D341Med (cell line): ENCODE data around the gene HLA-DOB.

Source experiments
- DNase-seq: peaks from one replicate; pipeline ENCODE4 v3.0.0; 2012; ENCODE audit warnings: low spot score

HLA-DOB gene

DNA sequence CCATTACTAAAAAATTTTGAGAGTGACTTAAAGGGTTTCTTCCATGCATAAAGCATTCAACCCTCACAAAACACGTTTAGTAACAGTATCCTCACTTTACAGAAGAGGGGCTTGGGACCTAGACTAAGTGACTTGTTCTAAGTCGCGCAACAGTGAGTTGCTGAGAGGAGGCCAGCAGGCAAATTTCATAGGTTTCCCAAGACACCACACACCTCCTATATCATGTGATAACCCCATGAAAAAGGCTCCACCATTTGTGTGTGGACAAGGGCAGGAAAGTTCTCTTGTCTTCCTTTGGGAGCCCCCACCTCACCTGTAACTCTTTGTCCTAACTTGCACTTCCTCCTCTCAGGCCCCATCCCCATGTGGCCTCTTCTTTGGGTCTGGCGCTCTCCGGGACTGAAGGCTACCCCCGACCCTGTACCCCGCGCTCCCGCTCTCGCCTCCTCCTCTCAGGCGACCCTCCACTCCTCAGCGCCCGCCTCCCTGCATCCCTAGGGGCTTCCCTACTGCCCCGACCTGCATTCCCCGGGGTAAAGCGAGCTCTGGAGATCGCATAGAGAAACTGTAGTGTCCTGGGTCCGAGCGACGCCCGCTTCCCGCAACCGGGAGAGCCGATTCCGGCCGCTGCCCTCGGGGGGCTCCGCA is 26.7 kb upstream of the HLA-DOB start:
- DNase-seq = no peak

DNA sequence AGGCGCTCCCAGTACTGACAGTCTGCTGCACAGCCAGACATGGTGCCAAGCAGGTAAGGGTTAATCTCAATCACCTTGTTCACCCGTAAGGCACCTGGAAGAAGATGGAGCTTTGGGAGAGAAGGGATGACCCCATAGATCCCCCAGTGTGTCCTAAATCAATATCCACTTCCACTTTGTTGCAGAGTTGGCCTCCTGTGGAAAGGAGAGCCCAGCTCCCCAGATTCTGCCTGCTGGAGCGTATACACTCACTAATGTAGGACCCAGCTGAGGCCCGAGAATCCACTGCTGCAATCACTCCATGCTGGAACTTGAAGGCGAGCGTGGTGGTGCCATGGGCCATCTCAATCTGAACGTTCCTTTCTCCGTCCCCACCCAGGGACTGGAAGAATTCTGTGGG is 25.9 kb upstream of the HLA-DOB start:
- DNase-seq = no peak

DNA sequence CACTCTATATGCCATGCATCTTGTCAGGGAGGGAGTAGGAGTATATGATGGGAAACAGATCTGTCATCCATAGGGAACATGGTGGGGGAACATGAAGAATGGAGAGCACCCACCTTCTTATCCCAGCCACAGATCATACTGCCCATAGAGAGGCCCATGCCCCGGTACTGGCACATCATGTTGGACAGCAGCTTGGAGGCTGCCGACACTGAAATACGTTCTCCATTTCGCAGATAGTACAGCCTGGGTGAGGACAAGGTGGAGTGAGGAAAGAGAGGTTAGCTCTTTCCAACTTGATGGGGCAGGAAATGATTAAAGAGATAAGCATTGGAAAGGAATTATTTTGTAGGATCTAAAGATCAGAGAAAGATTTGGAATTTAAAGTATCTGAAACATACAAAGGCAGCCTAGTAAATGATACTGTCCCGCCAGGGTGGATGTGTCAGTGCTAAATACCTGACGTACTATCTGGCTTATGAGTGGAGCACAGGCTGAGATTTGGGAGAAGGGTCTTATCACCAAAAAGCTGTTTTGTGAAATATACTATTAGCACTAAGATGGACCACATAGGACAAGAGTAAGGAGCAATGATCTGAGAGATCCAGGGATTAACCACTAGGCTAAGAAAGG is 25.3 kb upstream of the HLA-DOB start:
- no peak for DNase-seq

DNA sequence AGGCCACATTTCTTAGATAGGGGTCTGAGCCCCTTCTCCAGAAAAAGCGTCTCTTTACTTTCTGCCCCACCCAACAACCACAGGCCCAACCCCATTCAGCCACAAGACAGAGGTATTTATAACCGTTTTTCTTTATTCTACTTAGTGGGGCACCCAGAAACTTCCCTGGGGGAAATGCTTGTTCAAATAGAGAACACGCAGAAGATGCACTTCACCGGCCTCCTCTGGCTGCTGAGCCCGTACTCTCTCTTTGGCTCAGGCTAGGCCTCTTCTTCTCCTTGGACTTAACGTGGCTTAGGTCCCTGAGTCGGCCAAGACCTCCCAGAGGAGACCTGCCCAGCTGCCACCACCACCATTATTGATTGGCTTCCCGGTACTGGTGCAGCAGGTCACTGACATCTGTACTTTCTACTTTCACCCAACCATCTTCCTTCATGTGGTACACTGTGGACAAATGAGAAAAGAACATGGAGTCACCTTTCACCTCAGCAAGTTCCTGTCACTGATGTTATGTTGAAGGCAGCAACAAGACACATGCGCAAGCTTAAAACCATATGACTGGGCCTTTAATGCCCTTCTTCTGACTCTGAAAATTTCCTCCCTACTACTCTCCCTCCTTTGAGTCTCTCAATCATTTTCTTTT is 23.9 kb upstream of the HLA-DOB start:
- DNase-seq = no peak

DNA sequence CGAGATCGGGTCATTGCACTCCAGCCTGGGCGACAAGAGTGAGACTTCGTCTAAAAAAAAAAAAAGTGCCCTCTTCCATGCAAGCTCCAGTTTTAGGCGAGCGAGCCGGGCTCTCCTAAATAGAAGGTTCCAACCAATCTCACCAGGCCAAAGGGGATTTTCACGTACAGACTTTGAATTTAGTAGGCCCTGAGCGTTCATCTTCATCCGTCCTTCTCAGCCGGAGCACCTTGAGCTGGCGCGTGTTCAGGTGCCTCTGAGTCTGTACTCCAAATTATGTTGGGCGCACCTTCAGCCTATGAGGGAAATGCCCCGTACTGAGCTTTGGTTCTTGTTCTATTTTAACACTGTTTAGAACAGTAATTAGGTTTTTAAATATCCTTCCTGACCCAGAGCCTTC is 22.6 kb upstream of the HLA-DOB start:
- DNase-seq = no peak

DNA sequence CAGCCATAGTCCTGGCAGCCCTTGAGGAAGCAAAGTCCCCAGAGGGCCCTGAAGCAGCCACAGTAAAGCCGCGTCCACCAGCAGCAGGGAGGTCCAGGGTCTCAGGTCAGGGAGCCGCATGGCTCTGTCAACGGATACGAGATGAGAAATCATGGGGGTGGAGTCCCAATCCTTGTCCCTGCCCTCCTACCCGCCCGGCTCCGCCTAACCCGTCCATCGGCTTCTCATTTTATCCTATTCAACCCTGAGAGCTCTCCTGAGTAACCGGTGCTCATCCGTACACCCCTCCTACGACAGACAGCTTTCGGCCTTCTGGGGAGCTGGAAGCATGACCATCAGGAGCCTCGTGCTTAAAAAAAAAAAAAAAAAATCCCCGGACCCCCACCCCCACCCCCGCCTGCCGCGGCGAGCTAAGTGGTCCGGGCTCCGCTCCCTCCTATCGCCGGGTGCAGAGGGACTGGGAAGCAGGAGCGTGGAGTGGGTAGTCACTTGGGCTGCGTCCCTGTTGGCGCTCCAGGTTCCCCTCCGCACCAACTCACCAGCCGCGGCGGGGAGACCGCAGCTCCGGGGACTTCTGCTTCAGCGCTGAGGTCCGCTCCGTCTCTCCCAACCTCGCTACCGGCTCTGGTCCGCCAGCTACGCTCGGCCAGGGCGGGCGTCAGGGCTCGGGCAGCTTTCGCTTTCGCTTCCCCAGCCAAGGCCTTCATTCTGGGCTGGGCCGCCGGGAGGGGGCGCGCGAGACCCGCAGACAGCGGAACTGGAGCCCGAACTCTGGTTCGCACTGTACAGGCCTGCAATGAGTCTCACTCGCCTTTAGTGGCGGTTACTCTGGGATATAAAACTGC is 21.5 kb upstream of the HLA-DOB start, which contains the start of gene TAP2:
TAP2 (minus strand) TSS at position 626 of the 845 bp plus-strand sequence; CDS start at position 120, 506 bp downstream.
- DNase-seq = peak; percentile 93

DNA sequence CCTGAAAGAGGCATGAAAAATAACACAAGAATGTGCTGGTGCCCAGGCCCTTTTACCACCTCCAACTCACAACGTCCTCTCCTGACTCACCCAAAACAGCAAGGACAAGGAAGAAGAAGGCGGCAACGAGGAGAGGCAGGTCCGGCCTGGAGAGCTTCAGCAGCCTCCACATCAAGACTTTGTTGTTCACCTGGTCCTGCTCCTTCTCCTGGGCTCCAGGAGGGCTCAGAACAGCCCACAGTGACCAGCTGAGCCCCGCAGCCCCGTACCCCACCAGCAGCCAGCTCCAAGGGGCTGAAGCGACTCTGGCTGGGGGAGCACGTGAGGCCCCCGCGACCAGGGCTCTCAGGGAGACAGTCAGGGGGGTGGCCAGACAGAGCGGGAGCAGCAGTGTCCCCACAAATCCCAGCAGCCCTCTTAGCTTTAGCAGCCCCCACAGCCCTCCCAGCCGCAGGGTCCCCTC is 20.9 kb upstream of the HLA-DOB start:
- DNase-seq = no peak

DNA sequence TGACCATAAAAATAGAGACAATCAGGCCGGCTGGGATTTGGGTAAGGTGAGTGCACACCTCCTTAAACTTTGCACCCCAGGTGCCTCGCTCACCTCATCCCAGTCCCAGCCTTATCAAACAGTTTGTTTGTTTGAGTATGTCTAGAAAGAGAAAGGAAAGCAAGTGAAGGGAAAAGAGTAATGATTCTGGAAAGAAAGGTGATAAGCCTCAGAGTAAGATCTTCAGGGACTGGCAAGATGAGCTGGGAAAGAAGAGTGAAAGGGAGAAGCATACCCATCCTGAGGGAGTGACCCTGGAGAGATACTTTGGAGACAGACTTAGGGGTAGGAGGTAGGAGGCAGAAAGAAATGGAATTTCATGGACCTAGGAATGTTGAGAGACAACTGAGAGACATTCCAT is 20.1 kb upstream of the HLA-DOB start:
- DNase-seq = no peak

DNA sequence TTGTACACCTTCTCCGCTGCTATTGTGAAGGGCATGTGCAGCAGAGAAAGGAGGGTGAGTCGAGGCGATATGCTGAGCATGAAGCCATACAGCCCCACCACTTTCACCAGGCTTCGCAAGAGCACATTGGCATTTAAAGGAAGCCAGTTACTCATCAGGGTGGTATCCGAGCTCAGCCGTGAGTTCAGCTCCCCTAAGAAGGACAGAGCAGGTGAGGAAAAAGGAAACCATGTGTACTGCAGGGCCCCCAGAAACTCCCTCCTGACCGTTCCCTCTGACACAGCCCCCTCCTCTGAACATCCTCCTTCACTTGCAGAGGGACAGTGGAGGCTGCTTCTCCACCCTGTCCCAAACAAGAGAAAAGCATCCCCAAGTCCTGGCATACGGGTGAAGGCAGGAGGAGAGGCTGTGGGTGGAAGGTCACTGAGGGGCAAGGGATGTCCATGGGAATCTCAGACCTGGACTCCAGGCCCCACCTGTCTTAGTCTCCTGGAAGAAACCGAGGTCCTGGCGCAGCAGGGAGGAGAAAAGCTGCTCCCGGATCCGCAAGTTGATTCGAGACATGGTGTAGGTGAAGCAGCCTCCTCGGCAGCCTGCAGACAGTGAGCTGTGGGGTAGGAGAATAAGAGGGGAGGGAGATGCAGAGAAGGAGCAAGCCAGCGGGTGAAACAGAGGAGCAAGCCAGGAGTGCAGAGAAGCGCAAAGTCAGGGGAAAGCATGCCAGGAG is 18.5 kb upstream of the HLA-DOB start:
- DNase-seq = no peak

DNA sequence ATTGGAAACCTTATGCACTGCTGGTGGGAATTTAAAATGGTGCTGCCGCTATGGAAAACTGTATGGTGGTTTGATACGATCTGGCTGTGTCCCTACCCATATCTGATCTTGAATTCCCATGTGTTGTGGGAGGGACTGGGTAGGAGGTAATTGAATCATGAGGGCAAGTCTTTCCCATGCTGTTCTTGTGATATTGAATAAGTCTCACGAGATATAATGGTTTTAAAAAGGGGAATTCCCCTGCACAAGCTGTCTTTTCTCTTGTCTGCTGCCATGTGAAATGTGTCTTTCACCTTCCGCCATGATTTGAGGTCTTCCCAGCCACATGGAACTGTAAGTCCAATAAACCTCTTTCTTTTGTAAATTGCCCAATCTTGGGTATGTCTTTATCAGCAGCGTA is 16.9 kb upstream of the HLA-DOB start:
- DNase-seq = no peak

DNA sequence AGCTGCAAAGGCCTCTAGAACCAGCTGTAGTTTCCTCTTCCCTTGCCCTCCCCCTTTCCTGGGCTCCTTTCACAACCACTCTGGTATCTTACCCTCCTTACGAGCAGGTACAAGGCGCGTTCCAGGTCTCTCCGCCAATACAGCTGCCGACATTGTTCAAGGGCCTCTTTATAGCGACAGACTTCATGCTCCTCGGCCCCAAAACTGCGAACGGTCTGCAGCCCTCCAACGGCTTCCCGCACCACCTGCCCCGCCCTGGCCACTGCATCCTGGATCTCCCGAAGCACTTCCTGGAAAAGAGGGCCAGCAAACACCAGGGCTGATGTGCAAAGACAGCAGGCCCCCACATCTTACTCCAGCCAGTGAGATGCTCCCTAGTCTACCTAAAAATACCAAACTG is 15.7 kb upstream of the HLA-DOB start:
- no peak for DNase-seq

DNA sequence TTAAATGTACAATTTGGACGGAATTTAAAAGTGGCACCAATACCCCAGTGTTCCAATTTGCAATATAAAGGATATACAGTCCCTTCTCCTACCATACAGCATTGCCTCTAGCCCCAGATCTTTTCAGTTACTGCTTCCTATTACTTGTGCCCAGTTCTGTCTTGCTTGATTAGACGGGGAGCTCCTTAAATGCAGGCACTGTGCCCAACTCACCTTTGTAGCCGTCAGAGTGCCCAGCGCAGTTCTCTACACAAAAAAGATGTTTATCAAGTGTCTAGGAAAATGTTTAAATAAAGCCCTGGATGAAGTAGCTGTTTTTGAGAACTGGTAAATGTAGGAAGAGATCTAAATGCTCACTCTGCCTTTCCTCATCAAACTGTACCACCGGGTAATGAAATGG is 14.1 kb upstream of the HLA-DOB start:
- no peak for DNase-seq

DNA sequence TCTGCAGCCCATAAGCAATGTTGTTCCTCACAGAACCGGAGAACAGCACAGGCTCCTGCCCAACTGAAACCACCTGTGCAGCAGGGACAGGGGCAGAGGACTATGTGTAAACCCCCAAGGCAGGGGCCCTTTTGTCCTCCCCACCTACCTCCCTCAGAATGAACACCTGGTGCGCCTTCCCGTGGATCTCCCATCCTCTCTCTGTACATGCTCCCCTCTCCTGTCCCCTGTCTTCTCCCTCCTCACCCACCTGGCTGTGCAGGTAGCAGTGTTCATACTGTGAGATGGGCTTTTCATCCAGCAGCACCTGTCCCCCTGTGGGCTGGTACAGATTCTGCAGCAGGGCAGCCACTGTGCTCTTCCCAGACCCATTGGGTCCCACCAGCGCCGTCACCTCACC is 13.2 kb upstream of the HLA-DOB start:
- no peak for DNase-seq

DNA sequence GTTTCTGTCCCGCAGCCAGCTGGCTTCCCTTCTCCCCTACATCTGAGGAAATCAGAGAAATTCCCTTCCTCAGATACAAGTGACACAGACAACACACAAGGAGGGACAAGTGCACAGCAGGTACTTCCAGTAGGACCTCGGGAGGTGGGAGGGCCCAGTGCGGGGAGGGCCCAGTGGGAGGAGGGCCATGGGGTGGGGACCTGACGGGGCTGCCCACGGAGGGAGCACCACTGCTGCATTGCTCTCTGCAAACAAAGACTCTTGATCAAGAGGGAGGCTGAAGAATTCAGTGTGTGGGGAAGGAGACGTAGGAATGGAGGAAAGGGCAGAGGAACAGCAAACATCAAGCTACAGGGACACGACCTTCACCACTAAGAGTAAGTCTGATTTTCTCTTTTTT is 12.7 kb upstream of the HLA-DOB start:
- no peak for DNase-seq

DNA sequence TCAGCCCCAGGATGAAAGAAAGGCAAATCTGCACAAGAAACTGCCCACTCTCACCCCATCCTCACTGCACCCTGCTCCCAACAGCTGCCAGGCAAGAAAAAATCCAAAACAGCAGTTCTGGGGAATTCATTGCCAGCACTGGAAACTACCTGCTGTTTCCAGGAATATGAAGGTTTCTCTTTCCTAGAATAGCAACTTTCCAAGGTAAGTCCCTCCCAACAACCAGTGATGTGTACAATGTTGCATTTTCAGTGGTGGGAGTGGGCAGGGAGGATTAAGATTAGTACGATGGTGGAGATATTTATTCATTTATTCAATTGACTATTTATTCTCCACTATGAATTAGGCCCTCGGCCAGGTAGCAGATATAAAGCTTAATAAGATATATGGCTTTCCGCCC is 10.2 kb upstream of the HLA-DOB start:
- DNase-seq = no peak

DNA sequence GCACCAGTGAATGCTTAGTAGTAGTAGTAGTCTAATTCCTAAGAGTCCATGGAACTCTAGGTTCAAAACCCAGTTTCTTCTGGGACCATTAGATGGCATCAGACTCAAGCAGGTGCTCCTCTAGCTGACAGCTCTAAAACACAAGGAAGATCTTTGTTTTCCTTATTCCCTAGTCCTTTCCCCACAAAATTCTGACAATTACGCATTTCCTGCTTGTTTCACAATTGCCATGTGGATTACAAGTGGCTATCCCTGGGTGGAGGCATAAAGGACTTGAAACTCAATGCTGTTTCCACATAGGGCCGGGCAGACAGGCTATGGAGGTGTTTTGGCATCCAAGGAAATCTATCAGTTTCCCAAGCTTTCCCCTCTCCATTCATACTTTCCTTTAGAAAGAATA is 9.2 kb upstream of the HLA-DOB start:
- DNase-seq = no peak

DNA sequence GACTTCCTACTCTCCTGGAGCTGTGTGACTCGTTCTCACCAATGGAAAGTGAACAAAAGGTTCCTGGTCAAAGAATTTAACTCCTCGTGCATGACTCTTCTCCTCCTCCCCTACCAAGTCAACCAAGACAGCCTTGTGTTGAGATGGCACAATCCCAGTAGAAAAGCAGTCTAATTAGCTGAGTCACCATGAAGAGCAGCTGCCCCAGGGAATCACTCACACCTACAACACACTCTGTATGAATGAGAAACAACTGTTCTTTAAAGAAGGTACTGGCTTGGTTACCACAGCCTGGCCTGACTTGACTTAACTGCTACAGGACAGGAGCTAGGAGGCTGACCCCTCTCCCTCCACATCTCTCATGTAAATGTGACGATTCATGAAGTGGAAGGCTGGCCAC is 2.9 kb upstream of the HLA-DOB start:
- no peak for DNase-seq

DNA sequence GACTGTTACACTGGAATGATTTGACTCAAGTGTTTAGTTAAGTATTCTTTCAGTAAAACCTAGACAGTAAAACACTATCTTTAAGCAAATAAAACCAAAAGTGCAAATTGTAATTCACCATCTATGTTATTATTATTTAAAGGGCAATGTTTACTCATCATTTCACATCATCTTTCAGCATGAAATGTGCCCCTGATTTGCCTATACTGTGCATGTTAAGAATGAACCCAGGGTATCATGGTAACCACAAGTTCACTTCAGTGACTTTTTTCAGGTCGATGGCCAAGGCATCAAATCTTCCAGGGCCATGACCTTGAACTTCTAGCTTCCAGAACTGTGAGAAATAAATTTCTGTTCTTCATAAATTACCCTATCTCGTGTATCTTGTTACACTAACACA is 2.1 kb upstream of the HLA-DOB start:
- no peak for DNase-seq

DNA sequence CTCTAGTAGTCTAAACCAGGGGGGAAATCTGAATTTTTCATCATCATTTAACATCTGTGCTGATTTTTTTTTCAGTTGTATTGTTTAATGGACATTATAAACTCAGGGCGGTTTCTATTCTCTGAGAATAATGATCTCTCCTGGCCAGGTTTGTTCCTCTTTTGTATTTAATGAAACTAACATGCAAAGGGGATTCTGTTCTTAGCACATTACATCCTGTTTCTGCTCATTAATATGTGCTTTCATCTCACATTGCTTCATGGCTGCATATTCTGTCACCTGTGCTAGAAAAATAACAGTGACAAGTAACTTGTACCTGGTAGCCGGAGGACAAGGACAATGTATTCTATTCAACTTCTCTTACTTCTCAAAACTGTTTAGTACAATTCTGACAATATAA is 806 bp downstream of the HLA-DOB start:
- DNase-seq = no peak

DNA sequence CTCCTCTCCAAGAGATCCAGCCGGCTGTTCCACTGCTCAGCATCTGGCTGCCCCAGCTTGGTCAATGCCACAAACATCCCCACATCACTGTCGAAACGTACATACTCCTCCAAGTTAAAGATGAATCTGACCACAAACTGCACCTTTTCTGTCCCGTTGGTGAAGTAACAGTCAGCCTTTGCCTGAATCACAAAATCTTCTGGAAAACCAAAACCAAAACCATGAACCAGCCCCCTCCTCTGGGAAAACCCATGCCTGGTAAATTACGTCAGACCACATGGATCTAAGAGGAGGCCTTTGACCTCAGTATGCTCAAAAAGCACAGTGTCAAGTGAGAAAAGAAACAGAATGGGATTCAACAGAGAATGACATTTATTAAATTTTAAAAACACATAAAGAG is 1.7 kb downstream of the HLA-DOB start:
- DNase-seq = no peak

DNA sequence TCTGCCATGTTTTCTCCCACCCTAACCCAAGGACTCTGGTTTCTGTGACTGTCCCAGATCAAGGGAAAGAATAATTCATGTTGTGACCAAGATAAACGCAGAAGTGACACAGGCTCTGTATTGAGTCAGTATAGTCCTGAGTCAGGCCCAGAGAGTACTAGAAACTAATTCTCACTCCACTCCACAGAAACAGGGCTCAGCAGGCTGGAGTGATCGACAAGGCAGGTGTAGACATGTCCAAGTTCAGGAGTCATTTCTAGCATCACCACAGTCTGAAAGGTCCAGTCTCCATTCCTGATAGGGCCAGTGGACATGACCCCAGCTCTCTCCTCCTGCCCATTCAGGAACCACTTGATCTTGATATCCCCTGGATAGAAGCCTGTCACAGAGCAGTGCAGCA is 2.7 kb downstream of the HLA-DOB start:
- no peak for DNase-seq

DNA sequence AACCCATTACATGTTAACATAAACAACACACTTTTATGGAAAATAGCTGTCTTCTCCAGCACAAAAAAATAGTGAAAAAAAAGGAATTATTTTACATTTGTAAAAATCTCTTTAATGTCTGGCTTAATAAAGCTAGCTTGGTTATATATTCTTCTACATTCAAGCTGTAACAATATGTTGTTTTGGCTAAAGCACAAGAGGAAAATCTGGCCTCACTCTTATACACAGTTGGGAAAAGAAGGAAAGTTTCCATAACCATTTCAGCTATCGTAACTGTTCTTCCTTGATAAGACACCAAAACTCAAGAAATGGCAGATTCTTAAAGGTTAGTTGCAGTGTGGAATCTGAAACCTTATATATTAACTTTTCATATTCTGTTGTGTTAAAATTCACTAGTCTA is 7.6 kb downstream of the HLA-DOB start:
- no peak for DNase-seq
